VCaP (cell line): ENCODE results near the gene FBP1.

Source experiments
- H3K27ac ChIP-seq: fragments of 450-650 bp; 2 replicates; pipeline ENCODE4 v1.5.1; 2017
- TF ChIP-seq, protein P1 (sequence below): fragments of 450-650 bp; conservative IDR thresholded peaks from 2 replicates; pipeline ENCODE4 v1.5.1; 2017; ENCODE audit warnings: mild to moderate bottlenecking, moderate library complexity

The FBP1 gene

DNA sequence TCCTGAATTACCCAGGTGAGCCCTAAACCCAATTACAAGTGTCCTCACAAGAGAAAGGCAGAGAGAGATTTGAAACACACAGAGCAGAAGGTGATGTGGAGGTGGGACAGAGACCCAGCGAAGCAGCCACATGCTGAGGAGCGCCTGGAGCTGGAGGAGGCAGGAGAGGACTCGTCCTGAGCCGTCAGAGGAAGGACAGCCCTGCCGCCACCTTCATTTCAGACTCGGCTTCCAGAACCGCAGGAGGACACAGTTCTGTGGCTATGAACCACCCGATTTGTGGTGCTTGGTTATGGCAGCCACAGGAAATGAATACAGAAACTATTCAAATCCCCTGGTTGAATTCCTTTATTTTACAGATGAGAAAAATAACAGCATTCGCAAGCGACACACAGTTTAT is 16.4 kb upstream of the FBP1 start:
- TF ChIP-seq, protein P1, sequence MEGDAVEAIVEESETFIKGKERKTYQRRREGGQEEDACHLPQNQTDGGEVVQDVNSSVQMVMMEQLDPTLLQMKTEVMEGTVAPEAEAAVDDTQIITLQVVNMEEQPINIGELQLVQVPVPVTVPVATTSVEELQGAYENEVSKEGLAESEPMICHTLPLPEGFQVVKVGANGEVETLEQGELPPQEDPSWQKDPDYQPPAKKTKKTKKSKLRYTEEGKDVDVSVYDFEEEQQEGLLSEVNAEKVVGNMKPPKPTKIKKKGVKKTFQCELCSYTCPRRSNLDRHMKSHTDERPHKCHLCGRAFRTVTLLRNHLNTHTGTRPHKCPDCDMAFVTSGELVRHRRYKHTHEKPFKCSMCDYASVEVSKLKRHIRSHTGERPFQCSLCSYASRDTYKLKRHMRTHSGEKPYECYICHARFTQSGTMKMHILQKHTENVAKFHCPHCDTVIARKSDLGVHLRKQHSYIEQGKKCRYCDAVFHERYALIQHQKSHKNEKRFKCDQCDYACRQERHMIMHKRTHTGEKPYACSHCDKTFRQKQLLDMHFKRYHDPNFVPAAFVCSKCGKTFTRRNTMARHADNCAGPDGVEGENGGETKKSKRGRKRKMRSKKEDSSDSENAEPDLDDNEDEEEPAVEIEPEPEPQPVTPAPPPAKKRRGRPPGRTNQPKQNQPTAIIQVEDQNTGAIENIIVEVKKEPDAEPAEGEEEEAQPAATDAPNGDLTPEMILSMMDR: no peak
- no peak overlapping the region for H3K27ac ChIP-seq

DNA sequence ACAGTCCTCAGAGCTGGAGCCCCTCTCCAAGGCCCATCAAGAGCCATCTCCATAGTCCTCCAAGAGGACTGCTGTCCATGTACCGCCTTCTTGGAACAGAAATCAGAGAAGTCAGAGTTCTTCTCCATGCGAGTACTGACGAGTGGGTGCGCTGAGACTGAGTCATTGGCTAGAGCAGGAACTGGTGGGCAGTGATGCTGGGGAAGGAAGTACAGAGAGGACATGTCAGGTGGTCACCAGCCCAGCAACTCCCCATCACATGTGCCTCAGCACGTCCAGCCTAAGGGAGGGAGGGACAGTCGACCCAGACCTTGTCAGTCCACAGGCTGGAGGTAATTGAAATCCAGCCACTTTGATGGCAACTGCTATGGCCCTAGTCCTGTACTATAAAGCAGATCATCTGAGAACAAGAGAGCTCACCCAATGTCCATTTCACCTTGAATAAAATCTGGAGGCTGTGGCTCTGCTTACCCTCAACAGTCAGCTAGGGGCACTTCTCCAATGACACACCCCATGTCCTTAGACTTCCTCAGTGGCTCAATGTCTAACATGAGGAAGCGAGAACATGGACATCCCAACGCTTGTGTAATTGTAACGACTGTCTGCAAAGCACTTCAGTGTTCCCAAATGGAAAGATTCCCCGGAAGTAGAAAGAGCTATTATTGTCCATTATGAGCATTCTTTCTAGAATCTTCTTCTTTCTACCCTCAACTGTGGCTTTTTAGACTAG is 15.0 kb upstream of the FBP1 start:
- TF ChIP-seq, protein P1: no peak
- H3K27ac ChIP-seq: no peak overlapping the region

DNA sequence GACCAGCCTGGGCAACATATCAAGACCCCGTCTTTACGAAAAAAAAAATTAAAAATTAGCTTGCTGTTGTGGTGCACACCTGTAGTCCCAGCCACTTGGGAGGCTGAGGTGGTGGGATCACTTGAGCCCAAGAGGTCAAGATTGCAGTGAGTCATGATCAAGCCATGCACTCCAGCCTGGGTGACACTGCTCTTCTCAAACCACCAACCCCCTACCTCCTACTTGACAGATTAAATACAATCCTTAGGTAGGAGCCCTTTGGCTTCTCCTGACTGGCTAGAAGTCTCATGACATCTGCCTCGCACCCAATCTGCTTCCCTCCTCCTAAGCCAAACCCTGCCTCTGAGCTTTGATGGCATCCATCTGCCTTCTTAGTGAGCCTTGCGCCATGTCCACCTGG is 11.6 kb upstream of the FBP1 start:
- H3K27ac ChIP-seq: no peak overlapping the region
- TF ChIP-seq, protein P1: no peak

DNA sequence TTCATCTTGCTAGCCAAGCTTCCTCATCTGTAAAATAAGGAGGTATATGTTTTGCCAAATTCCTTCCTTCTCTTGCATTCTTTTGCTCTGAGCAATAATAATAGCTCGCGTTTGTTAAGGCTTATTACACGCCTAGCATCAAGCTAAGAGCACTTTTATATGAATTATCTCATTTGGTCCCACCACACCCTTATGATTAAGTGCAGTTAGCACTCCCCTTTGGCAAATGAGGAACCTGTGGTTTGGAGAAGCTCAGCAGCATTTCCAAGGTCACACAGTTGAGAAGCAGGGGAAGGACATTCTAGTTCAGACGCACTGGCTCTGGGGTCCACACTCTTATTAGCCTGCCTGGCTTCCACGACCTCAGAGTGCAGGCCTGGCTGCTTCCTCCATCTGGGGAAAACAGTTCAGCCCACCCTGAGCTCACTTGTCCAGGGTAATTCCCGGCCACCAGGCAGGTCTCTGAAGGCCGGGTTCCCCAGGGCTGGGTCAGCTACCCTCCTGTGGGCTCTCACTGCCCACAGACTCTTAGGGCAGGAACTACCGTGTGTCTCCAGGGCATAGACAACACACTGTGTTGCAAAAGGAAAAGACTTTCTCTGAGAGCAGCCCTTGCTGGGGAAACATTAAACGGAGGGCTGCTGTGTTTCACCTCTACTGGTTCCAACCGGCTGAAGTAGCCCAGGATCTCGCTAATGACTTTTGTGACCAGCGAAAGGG is 9.9 kb upstream of the FBP1 start:
- H3K27ac ChIP-seq: no peak overlapping the region
- TF ChIP-seq, protein P1: no peak

DNA sequence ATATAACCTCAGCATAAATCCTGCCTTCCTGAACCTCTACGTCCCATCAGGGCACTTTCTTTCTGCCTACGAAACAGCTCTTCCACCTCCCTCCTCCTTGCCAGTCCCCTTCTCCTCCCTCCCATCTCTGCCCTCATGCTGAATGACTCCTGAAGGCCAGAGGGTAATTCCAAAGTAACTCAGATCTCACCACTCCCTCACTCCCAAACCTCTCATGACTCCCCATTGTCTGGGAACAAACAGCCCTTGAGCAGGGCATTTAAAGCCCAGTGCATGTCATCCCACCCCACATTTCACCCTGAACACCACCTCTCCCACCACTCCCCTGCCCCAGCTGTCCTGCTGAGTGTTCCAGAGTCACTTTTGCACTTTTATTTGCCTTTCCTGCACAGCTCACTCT is 8.9 kb upstream of the FBP1 start:
- TF ChIP-seq, protein P1: no peak
- H3K27ac ChIP-seq: no peak overlapping the region

DNA sequence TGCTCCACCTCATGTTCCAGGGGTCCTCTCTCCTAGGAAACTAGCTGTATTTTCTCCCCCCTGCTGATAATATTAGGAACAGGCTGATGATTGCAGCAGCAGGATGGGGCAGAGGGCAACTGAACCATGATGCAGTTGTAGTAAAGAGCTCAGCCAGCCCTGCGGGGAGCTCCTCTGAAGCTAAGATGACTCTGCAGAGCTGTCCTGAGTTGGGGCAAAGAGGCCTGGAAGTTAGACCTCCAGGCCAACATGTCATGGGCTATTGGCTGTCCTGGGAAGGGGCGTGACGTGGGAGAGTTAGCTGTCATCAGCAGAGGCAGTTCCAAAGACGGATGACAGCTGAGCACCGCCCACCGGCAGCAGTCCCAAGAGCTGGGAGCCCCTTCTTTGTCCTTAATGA is 6.6 kb upstream of the FBP1 start:
- no peak overlapping the region for H3K27ac ChIP-seq
- TF ChIP-seq, protein P1: no peak

DNA sequence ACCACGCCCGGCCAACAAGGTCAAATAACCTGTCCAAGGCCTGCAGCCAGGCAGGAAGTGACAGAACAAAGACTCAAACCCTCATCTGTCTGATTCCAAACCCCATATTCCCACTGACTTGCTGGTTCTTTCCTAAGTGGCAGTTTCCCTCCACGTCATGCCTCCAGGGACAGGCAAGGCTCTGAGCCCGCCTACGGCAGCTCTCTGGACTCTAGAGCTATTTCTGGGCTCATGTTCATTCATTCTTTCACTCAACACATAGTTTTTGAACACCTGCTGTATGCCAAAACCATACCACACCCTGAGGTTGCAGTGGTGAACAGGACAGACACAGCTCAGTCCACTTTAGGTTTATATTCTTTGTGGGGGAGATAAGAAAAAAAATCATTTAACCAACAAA is 5.2 kb upstream of the FBP1 start:
- no peak overlapping the region for H3K27ac ChIP-seq
- TF ChIP-seq, protein P1: no peak
